DMS79 (cell line): ENCODE measurements around the gene PLEKHO2.
"Not testable (repeated sequence)": the region's sequence is repeated elsewhere in the genome, so short reads cannot be mapped to it uniquely, and the experiment has no call there.

ENCODE experiments used
- DNase-seq: peaks from one replicate; lab custom pipeline; 2025; lab: John Stamatoyannopoulos, UW

The PLEKHO2 gene

DNA sequence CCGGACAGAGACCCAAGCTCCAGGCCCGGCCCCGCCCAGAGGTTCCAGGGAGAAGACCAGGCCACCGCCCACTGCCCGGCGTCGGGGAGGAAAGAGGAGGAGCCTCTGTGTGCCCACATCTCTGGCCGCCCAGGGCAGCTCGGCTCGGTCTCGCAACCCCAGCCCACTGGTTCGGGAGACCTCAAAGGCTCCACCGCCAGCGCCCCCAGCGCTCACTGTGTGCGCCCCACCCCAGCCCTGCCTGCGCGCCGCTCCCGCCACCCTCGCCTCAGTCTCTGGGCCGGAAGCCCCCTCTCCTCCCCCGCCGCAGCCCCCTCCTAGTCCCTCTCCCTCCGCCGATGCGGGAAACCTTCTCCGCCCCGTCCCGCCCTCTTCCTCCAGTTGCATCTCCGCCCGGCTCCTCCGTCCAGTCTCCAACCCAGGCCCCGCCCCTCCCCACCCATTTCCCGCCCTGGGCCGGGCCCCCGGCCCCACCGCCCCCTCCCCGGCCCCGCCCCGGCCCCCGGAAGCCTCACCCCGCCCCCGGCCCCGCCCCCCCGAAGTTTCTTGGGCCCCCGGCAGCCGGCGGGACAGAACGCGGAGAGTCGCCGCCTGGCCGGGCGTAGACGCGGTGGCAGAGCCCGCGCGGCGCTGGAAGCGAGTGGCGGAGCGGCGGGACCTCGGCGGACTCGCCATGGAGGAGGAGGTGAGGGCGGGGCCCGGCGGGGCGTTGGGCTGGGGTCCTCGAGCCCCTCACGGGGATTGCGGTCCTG lies at the start of gene PLEKHO2:
PLEKHO2 (plus strand) TSS at position 572 of the 752 bp plus-strand sequence; CDS start at position 674, 102 bp downstream.
- peak; percentile 66 for DNase-seq

- DNase-seq = no peak
Measured at GRCh38 chr15:64792282-64792681, 49.4 kb upstream of the PLEKHO2 start.

DNA sequence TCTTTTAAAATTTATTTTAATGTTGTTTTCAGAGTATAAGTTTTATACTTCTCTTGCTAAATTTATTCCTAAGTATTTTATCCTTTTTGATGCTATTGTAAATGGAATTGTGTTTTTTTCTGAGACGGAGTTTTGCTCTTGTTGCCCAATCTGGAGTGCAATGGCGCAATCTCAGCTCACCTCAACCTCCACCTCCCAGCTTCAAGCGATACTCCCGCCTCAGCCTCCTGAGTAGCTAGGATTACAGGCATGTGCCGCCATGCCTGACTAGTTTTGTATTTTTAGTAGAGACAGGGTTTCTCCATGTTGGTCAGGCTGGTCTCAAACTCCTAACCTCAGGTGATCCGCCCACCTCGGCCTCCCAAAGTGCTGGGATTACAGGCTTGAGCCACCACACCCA lies 46.4 kb upstream of the PLEKHO2 start:
- not testable (repeated sequence) for DNase-seq

DNA sequence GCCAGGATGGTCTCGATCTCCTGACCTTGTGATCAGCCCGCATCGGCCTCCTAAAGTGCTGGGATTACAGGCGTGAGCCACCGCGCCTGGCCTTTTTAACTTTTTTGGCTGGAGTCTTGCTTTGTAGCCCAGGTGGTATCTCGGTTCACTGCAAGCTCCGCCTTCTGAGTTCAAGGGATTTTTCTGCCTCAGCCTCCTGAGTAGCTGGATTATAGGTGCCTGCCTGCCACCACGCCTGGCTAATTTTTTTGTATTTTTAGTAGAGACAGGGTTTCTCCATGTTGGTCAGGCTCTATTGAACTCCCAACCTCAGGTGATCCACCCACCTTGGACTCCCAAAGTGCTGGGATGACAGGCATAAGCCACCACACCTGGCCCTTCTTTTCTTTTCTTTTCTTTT lies 45.8 kb upstream of the PLEKHO2 start:
- DNase-seq = not testable (repeated sequence)

GRCh38 chr15:64798905-64799304 lies 42.8 kb upstream of the PLEKHO2 start:
- not testable (repeated sequence) for DNase-seq

DNA sequence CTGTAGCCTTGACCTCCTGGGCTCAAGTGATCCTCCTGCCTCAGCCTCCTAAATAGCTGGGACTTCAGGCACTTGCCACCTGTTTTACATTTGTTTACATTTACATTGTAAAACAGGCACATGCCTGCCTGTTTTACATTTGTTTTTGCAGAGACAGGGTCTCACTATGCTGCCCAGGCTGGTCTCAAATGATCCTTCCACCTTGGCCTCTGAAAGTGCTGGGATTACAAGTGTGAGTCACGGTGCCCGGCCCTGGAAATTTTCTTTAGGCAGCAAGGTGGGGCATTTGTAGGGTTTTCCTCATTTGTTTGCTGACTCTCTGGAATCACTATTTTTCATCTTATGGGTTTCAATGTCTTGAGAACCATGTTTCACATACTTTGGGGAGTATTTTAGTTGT lies 41.2 kb upstream of the PLEKHO2 start:
- DNase-seq = no peak

- DNase-seq = no peak
Measured at GRCh38 chr15:64803526-64803925, 38.2 kb upstream of the PLEKHO2 start.

GRCh38 chr15:64804619-64805018 lies 37.1 kb upstream of the PLEKHO2 start:
- no peak for DNase-seq

GRCh38 chr15:64806509-64806908 lies 35.2 kb upstream of the PLEKHO2 start:
- no peak for DNase-seq

GRCh38 chr15:64807051-64807749 lies 34.5 kb upstream of the PLEKHO2 start:
- no peak for DNase-seq

- DNase-seq = no peak
Measured at GRCh38 chr15:64807751-64808222, 33.9 kb upstream of the PLEKHO2 start.

DNA sequence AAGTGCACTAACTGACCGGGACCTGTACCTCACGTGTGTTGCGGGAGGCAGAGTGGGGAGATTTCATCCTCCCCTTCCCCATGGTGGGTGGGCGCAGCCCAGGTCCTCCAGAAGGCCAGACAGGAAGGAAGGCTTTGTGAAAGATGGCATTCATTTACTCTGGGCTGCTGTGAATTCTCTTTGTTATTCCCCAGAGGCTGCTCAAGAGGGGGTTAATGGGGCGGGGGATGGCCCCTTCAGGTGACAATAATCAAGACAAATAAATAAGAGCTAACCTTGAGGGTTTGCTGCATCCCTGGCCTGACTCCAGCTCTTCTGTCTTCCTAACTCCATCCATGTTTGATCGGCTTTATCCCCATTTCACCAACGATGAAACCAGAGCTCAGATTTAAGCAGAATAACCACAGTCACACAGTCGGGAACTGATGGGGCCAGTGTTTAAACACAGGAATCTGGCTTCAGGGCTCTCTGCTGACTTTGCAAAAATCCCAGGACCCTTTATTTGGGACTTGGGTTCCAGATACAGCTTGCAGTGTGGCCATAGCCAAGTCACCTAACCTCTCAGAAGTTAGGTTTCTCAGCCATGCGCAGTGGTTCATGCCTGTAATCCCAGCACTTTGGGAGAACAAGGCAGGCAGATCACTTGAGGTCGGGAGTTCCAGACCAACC lies 32.8 kb upstream of the PLEKHO2 start:
- DNase-seq = no peak

GRCh38 chr15:64809649-64810496 lies 31.8 kb upstream of the PLEKHO2 start:
- DNase-seq = no peak

DNA sequence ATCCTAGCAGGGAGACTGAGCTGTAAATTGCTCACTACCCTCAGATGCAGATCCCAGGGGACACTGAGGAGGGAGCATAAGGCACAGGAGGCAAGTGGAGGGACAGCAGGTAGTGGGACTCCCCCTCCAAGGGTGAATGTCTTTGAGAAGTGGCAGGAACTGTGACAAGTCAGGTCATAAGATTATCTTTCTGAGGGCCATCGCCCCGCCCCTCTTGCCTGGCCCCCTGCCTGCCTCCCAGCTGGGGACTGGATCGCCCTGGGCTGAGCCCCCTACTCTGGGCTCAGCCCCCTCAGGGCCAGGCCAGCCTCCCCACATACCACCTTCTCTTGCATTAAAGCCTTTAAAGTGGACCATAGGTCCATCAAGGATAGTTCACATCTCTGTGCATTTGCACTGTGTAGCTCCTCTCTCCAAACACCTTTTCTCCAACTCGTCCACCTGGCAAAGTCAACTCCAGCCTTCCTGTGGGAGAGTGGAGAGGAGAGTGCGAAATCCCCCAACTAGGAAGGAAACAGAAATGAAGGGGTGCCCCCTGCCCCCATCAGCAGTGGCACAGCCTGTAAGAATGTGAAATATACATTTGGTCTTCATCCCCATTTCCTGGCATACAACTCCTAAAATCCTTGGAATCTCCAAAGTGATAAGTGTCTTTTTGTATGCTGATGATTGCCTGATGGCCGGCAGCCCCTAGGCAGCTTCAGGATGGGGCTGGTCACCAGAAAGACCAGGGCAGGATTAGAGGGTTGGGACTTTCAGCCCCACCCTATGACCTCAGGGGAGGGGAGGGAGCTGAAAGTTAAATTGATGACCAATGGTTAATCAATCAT lies 31.0 kb upstream of the PLEKHO2 start:
- no peak for DNase-seq

GRCh38 chr15:64813075-64813474 lies 28.6 kb upstream of the PLEKHO2 start:
- no peak for DNase-seq

DNA sequence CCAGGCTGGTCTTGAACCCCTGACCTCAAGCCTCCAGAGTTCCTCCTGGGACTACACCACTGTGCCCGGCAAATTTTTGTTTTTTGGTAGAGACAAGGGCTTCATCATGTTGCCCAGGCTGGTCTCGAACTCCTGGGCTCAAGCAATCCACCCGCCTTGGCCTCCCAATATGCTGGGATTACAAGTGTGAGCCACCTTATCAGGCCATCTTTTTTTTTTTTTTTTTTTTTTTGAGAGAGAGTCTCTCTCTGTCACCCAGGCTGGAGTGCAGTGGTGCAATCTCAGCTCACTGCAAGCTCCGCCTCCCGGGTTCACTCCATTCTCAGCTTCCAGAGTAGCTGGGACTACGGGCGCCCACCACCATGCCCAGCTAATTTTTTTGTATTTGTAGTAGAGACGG lies 27.4 kb upstream of the PLEKHO2 start:
- not testable (repeated sequence) for DNase-seq

DNA sequence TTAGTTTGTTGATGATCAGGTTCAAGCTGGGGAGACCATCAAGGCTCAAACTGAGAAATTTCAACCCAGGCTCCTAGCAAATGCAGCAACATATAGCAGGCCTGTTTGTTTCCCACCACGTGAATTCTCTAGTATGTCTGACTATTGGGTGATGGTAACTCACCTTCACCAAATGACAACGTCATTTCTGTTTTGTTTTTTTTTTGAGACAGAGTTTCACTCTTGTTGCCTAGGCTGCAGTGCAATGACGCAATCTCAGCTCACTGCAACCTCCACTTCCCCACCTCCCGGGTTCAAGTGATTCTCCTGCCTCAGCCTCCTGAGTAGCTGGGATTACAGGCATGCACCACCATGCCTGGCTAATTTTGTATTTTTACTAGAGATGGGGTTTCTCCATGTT lies 26.8 kb upstream of the PLEKHO2 start:
- not testable (repeated sequence) for DNase-seq

DNA sequence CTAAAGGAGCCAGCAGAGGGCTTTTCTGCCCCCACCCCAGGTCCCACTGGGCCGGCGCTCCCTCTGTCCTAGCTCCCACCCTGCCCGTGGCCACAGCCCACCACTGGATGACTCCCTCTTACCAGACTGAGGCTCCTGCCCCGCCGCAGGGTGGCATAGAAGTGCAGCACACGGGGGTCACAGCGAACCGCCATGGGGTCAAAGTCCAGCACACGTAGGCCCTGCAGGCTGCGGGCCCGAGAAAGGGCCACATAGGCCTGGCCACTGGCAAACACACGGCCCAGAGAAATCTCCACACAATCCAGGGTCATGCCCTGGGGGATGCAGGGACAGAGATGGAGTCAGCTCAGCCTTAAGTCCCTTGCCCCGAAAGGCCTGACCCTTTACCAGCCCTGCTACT lies 25.3 kb upstream of the PLEKHO2 start:
- DNase-seq = no peak

DNA sequence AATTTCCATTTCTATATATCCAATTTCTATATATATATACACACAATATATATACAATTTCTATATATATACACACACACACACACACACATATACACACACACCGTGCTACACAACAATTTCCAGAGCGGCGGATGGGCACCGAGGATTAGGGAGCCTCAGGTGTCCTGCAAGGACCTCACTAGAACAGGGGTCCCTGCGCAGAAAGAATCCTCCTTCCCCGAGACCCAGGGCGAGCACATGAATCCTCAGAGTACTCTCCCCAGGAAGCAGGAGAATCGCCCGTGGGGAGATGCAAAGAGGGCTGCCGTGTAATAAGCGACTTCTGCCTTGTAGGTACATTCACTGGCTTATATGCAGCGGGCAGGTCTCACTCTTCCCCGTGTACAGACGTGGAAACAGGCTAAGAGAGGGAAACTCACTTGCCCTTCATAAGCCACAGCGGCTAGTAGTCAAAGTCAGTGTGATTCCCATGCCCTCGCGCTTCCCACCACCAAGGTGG lies 16.7 kb upstream of the PLEKHO2 start:
- DNase-seq = no peak

DNA sequence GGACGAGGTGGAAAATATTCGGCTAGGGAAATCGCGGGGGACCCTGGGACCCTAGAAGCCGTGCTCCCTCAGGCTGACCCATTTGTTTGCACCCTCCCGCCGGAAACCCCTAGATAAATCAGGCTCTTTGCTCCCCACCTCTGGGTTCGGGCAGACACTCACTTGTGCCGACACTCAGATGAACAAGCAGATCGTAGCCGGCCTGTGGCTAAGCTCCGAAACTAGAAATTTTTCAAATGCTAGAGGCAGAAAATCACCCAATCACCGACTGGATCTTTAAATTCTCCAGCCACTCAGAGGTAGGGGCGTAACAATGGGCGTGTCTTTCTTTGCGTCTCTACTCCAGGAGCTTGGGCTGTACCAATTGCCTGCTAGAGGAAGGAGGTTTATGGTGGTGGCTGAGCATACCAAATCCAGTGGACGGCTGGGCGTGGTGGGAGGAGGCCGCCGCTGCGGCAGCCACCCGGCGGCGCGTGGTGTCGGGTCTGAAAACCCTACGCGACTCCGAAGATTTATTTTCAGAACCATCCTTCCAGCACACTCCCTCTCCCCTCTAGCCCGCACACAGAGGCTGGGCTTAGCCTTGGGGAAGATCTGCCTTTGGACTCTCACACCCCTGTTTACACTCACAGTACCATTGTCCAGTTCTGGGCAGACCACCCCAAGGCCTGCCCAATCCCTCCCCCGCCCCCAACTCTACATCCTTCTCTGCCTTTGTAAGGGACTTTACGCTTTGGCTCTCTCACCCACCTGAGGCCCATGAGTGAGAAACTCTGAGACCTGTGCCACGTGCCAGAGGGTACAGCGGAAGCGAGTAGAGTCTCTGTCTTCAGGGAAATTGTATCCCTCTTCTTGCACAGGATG lies 16.1 kb upstream of the PLEKHO2 start, which contains the start of gene PIF1:
PIF1 (minus strand) TSS at position 217 of the 864 bp plus-strand sequence. CDS start 1,312 bp downstream, outside the sequence.
- peak; percentile 85 for DNase-seq
